ENCODE measurements around the gene RIMBP2.

The RIMBP2 gene

DNA sequence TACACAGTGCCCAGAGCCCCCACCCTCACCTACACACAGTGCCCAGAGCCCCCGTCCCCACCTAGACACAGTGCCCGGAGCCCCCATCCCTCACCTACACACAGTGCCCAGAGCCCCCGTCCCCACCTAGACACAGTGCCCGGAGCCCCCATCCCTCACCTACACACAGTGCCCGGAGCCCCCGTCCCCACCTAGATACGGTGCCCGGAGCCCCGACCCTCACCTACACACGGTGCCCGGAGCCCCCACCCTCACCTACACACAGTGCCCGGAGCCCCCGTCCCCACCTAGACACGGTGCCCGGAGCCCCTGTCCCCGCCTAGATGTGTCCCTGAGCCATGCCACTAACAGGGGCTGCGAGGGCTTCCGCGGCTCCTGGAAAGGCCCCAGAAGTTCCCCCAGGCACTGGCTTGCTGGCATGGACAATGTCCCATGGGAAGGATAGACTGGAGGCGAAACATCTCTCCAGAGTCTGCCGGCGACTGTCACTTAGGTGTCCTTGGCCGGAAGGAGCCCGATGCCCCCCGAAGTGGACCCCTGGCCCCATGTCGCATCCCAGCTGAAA, 232.4 kb downstream of the RIMBP2 start:
- no peak for DNase-seq (ENCODE audit: low spot score)

DNA sequence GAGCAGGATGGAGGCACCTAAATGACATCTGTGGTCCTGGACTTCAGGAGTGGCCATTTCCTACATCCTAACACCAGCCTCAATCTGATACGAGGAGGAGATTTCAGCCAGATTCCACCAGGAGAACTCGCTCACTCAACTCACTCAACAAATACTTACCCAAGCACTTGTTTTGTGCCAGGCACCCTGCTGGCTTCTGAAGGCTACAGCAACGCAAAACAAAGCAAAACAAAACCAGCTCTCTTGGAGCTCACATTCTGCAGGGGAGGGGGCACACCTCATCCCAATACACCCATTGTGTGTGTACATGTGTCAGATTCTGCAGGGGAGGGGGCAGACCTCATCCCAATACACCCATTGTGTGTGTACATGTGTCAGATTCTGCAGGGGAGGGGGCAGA, 233.7 kb downstream of the RIMBP2 start:
- no peak for DNase-seq (ENCODE audit: low spot score)

DNA sequence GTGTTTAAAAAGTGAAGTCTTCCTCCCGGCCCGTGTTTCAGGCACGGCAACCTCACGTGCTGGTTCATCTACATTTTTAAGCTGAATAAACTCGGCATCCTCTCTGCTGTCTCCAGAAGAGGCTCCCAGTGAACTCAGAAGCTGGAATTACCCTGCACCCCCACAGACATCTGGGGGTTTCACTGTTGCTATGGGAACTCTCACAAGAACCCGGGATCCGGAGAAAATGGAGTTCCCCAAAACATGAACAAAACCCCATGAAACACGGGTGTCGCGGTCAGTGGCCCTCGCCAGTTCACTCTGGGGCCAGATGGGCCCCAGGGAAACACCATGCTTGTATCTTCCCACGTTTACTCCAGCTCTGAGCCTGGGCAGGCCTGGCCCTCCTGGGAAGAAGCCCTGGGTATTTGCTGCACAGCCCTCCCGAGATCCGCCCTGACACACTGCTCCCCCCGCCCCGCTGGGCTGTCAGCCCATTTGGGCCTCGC, 234.7 kb downstream of the RIMBP2 start:
- no peak for DNase-seq (ENCODE audit: low spot score)

DNA sequence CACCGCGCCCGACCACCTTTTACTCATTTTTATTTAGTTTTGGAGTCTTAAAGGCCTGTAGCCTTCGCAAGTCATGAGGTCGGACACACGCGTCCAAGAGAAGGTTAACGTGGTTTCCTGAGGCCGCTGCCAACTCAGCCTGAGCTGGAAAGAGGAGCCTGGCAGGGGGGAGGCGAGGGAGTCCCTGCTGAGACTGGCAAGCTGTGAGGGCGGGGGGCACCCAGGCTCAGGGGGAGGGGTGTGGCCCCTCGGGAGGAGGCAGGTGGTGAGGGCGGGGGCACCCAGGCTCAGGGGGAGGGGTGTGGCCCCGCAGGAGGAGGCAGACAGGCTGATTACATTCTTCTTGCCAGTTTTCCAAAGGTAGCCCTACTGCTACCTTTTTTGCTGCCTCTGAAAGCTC, 235.2 kb downstream of the RIMBP2 start:
- no peak for DNase-seq (ENCODE audit: low spot score)

DNA sequence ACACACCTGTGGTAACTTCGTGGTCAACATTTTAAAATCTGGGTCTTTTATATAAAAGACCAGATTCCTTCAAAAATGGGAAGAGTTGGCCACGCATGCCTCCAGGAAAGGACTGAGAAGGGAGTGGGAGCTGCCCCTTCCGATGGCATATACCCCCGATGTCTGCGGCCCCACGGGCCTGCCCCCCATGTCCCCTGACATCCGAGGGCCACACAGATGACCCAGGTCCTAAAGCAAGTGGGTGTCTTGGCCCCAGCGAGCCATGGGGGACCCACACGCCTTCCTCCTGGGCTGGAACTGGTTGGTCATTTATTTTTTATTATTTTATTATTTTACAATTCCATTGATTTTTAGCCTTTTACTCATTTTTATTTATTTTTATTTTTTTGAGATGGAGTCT, 235.9 kb downstream of the RIMBP2 start:
- DNase-seq (ENCODE audit: low spot score): no peak

DNA sequence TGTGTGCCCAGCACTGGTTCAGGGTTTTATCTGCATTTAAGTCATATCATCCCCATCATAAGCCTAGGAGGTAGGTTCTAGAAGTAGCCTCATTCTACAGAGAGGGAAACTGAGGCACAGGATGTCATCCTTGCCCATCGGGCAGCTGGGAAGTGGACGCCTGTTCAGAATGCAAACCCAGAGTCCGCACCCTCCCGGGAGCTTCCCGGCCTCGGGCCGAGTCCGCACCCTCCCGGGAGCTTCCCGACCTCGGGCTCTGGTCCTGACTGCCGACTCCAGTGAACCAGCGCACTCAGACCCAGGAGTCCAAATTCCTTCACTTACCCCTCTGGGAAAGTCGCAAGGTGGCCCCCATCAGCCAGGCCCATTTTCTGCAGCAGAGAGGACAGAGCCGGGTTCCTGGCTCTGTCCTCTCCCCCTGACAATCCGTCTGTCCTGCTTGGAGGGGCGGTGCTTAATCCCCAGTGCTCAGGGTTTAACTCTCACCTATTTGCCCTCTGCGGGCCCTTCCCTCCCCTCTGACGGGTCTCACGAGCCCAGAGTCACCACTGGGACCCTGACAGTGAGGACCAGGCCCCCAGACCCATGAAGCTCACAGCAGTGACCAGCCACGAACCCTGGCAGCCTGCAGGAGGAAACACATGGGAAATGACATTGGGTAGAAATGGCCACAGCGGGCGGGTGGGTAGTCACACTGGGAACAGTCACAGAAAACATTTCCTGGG, 236.5 kb downstream of the RIMBP2 start:
- DNase-seq (ENCODE audit: low spot score): no peak

DNA sequence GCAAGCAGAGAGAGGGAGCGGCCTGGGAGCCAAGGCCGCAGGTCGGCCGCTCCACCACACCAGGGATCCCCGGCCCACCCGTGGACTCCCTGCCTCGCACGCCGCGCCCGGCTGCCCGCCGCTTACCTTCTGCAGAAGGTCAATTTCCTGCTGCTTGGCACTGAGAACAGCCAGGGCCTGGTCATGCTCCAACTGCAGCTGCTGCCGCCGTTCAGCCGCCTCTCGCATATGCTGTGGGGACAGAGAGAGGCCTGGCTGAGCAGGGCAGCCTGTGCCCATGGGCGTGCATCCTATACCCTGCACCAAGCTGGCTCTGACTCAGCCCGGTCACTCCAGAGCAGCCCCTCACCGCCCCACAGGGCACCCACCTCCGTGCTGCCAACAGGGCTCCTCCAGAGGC, 237.3 kb downstream of the RIMBP2 start:
- no peak for DNase-seq (ENCODE audit: low spot score)

DNA sequence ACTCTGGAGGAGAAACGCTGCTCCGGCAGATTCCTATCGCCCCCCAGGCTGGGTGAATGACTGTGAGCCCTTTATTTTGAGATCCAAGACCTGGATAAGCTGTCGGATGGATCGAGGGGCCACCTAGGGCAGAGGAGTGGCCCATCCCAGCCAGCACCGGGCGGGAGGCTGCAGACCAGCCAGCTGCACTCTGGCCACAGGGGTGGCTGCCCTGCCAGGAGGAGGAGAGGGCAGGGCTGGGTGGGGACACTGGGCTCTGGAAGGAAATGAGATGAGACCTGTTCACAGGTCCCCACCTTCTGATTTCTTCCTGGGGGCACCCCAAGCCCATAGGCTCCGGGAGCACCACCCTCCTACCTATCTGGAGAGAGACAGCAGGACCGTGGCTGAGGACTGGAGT, 238.4 kb downstream of the RIMBP2 start:
- no peak for DNase-seq (ENCODE audit: low spot score)

DNA sequence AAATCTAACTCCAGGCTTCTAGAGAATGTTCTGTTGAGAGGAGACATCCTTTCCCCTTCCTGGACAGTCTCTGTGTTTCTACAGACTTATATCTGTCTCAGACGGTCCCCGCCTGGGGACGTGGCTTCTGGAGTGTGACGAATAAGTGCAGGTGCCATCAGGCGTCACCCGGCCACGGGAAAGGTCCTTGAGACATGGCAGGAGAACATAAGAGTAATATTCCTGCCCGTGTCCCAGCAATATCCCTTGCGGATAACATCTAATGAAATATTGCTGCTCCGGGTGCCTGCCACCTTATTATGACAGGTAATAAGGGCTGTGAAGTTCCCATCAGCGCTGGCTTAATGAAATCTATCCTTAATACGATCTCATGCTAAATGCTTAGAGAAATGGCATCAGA, 238.8 kb downstream of the RIMBP2 start:
- DNase-seq (ENCODE audit: low spot score): no peak

DNA sequence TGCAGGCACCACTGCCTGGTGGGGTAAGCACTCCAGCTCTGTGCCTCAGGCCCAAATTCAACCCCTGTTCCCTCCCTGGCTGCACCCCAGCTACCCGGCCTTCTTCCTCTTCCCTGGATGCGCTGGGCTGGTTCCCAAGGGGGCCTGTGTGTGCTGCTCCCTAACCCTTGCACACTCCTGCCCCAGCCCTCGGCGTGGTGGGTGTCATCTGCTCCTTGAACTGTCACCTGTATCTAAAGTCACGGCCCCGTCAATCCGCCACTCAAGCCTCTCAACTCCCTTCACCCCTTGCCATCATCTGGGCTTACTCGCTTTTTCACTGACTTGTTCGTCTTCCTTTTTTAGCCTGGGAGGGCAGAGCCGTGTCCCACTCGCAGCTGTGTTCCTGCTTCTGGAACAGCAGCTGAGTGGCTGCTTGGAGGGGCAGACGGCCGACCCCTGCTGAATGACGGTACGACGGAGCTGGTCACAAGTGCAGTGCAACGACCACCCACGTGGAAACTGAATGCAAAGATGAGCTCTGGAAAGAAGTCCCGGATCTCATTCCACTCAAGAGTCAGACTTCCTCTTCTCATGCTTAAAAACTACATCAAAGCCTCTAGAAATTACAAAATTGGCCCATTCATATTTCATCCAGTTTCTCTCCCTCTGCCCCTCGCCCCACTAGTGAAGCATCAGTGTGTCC, 239.5 kb downstream of the RIMBP2 start:
- no peak for DNase-seq (ENCODE audit: low spot score)

DNA sequence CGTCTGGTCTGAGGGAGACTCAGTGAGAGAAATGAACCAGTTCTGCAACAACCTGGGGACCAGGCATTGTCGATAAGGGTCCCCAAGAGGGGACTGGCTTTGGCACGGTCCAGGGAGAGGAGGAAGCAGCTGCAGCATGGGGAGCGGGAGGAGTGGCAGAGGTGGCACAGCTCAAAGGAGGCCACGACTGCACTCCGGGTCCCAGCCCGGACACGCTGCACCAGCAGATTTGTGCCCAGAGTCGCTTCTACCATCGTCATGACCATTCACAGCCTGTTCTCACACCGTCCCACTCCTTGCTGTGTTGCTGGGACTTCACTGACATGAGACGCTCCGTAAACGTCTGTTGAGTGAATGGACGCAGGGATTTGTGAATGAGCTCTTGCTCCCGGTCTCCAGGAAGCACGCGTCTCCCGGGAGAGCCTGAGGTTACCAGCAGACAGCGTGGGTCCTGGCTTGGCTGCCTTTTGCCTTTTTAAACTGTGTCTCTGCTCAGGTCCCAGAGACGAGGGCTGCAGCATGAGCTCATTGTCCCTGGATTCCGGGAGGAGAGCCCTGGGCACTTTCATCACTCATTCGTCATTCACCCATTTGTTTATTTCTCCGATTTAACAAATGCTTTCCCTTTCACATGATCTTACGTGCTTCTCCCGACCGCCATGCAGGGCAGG, 241.4 kb downstream of the RIMBP2 start:
- DNase-seq (ENCODE audit: low spot score): no peak

DNA sequence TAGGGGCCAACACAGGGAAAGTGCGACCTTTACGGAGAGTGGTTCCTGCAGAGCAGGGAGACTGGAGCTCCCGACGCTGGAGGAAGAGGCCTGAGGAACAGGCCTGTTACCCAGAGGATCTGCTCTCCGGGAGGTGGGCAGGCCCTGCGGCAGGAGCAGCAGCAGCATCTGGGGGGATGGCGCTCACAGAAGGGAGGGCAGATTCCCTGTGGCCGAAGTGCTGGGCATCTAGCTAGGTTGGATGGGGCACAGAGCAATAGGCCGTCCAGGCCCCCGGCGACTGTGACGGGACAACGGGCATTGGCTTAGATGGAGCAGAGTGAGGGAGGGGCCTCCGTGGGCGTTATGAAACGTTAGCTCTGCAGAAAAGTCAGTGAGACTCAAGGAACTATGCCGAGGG, 242.8 kb downstream of the RIMBP2 start:
- no peak for DNase-seq (ENCODE audit: low spot score)

DNA sequence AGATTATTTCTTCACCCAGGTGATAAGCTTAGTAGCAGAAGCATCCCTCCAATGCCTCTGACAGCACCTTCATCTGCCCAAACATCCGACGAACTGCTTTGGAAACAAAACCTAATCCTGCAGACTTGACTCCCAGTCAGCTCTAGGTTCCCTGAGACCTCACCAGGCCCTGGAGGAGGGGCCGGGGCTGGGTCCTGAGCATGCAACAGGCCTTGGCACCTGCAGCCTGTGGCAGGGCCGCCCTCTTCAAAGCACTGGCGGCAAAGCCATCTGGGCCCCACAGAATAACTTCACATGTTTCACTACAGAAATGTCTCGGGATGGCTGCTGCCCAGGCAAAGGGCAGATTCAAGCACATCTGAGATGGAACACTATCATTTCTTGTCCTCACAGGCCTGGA, 245.1 kb downstream of the RIMBP2 start:
- no peak for DNase-seq (ENCODE audit: low spot score)

DNA sequence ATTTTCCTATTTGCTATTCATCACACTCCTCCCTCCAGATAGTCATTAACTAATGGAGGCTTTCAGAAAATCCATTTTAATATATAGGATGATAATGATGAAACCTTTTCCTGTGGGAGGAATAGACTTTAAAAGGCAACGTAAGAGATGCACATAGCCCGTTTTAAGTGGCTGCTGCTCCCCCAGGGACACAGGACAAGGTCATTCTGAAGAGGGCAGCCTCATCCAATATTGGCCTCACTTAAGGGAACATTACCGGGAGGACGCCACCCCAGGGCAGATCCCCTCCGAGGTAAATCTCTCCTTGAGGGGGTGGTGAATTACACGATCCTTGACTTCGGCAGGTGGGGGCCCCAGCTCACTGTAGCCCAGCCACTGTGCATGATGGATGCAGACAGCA, 246.5 kb downstream of the RIMBP2 start:
- no peak for DNase-seq (ENCODE audit: low spot score)

DNA sequence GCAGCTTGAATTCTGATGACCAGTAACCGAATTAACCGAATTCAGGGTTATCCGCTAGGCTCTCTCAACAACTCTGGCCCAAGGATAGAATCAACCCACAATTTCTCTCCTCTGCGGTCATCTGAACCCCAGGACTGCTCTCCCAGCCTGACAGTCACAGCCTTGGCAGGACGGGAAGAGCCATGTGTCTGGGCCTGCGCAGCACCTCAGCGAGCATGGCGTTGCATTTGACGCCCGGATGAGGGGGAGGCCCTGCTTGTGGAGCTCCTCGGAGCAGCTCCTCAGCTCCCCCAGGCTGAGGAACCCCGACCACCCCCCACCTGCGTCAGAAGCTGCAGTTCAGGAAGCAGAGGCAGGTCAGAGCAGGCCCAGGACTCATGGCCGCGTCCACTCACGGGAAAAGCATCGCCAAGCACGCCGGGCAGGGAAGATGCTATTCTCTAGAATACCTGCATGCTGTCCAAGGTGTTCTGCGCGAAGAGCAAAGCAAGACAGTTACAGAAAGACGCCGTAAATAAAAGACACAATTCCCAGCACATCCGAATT, 247.3 kb downstream of the RIMBP2 start:
- no peak for DNase-seq (ENCODE audit: low spot score)

DNA sequence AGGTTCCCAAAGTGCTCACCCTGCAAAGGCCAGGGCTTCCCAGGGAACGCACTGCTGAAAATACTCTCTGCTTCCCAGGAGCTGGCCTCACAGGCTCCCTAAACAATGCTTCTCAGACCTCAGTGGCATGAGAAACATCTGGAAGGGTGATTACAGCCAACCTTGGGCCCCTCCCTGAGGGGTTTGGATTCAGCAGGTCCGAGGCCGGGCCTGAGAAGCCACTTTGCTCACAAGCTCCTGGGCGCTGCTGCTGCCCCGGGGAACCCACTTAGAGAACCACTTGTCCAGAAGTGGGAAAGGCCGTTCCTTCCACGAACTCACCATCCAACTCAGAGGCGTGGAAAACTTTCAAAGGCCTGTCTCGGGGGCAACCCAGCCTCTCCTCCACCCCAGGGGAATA, 247.9 kb downstream of the RIMBP2 start:
- DNase-seq (ENCODE audit: low spot score): no peak

DNA sequence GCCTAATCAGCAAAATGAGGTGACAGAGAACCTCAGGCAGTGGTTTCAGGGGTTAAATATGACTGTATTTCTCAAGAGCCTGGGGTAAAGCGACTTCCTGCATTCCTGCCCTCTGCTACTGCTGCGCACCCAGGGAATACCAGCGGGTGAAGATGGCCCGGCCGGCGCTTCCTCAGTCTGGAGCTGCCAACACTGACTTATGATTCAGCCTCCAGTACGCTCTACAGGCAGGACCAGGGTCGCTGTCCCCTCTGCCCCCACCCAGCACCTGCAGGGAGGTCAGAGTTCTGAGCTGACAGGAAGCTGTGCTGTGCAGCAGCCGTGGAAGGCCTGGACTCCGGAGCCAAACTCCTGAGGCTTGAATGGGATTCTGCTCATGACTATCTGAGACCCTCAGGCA, 250.5 kb downstream of the RIMBP2 start:
- no peak for DNase-seq (ENCODE audit: low spot score)

DNA sequence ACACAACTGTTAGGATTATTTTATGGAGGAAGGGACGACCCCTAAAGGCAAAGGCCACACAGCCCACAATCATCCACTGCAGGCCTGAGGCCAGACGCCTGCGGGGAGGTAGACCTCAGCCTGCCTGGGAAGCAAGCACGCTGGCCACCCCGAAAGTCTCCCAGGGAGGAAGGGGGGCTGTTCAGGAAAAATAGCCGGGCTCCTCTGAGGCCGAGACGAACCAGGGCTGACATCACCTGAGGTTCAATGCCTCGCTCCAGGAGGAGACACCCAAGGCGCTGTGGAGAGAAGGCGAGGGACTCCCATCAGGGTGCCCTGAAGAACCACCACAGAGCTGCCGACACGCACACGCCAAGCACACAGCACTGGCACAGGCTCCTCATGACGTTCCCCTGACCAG, 251.1 kb downstream of the RIMBP2 start:
- no peak for DNase-seq (ENCODE audit: low spot score)

DNA sequence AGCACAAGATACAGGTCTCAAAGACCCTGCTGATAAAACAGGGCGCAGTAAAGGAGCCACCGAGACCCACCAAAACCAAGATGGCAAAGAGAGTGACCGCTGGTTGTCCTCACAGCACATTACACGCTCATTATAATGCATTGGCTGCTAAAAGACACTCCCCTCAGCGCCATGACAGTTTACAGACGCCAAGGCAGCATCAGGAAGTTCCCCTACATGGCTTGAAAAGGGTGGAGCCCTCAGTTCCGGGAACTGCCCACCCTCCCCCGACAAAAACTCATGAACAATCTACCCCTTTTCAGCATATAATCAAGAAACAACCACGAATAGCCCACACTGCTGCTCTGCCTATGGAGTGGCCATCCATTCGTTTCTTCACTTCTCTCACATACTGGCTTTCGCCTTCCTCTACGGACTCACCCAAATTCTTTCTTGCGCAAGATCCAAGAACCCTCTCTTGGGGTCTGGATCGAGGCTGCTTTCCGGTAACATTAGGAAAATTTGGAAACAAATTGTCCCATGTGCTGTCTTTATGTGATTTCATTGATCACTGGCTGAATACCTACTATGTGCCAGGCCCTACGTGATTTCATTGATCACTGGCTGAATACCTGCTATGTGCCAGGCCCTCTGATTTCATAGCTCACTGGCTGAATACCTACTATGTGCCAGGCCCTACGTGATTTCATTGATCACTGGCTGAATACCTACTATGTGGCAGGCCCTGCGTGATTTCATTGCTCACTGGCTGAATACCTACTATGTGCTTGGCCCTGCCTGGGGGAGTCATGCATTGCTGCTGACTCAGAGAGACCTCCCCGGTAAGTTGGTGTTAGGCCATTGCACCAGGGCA, 252.1 kb downstream of the RIMBP2 start:
- DNase-seq (ENCODE audit: low spot score): no peak

DNA sequence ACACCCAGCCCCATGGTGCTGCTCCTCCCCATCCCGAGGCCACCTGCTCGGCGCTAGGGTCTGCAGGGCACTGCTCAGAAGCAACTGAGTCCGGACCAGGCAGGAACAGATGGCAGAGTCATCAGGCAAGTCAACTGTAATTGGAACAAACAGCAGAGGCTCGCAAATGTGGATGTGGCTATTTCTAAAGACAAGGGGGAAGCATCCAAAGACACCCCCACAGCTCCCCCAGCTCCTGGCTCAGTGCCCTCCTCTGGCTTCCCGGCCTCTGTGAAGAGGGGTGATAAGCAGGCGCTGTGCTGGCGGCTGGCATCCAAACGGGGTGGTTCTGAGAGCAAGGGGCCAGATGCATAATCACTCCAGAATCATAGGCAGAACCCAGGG, 252.8 kb downstream of the RIMBP2 start:
- DNase-seq (ENCODE audit: low spot score): no peak

DNA sequence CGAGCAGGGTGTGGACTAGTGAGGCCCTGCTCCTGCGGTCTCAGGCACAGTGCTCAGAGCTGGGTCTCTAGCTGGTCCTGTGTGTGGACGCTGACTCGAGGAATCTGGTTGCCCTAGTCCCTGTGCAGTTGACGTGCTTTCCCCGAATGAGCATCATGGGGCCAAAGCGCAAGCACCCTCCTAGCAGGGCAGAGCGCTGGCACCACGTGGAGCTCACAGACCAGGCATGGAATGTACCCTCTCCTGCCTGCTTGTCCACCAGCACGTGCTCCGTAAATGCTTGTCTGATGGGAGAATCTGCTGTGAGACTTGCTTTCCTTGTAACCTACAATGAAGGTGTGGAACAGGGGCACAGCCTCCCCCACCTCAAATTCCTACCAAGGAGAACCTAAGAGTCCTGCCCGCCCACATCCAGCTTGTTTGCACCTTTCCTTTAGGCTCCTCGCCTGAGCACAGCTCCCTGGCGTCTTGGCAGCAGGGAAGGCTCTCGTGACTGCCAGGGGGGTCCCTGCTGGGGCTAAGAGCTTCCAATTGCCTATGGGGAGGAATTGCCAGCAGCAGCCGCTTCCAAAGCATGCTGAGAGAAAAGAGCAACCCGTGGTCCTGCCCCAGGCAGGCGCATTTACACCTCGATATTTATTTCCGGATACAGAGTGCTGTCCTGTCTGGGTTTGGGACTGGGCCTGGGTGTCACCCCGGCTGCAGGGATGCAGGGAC, 253.4 kb downstream of the RIMBP2 start:
- no peak for DNase-seq (ENCODE audit: low spot score)
